Stimulated activated naive CD4-positive, alpha-beta T cell treated with Interleukin-2 at 50 U/mL for 16 hours (primary cell): Measurements from ENCODE around the gene SNTB2.
"Not testable (repeated sequence)": the region's sequence is repeated elsewhere in the genome, so short reads cannot be mapped to it uniquely, and the experiment has no call there.

Source experiments
- DNase-seq: peaks from one replicate; lab custom pipeline; 2025; lab: John Stamatoyannopoulos, UW

Gene SNTB2

GRCh38 chr16:69236319-69236718 is 49.4 kb downstream of the SNTB2 start:
- DNase-seq, result no peak

GRCh38 chr16:69237296-69237695 is 50.3 kb downstream of the SNTB2 start:
- DNase-seq, result no peak

GRCh38 chr16:69239851-69240250 is 52.9 kb downstream of the SNTB2 start:
- no peak for DNase-seq

- DNase-seq, result no peak
Measured at GRCh38 chr16:69240331-69240730, 53.4 kb downstream of the SNTB2 start.

- no peak for DNase-seq
Measured at GRCh38 chr16:69241926-69242325, 55.0 kb downstream of the SNTB2 start.

GRCh38 chr16:69243479-69243878 is 56.5 kb downstream of the SNTB2 start:
- DNase-seq, result no peak

GRCh38 chr16:69244336-69244735 is 57.4 kb downstream of the SNTB2 start:
- DNase-seq, result no peak

GRCh38 chr16:69250081-69250480 is 63.1 kb downstream of the SNTB2 start:
- DNase-seq, result no peak

GRCh38 chr16:69253870-69254341 is 66.9 kb downstream of the SNTB2 start:
- no peak for DNase-seq

- DNase-seq, result not testable (repeated sequence)
Measured at GRCh38 chr16:69259428-69259764, 72.4 kb downstream of the SNTB2 start.

GRCh38 chr16:69260019-69260418 is 73.1 kb downstream of the SNTB2 start:
- DNase-seq, result no peak

GRCh38 chr16:69260506-69260905 is 73.5 kb downstream of the SNTB2 start:
- DNase-seq, result no peak

- DNase-seq, result no peak
Measured at GRCh38 chr16:69266334-69267063, 79.5 kb downstream of the SNTB2 start.

- no peak for DNase-seq
Measured at GRCh38 chr16:69267633-69268032, 80.7 kb downstream of the SNTB2 start.

GRCh38 chr16:69270395-69270794 is 83.4 kb downstream of the SNTB2 start:
- no peak for DNase-seq

- no peak for DNase-seq
Measured at GRCh38 chr16:69270831-69271230, 83.9 kb downstream of the SNTB2 start.

- DNase-seq, result no peak
Measured at GRCh38 chr16:69273009-69273408, 86.0 kb downstream of the SNTB2 start.

- no peak for DNase-seq
Measured at GRCh38 chr16:69274699-69275235, 87.8 kb downstream of the SNTB2 start.

- no peak for DNase-seq
Measured at GRCh38 chr16:69276148-69277115, 89.5 kb downstream of the SNTB2 start.

- no peak for DNase-seq
Measured at GRCh38 chr16:69277413-69277812, 90.4 kb downstream of the SNTB2 start.

- no peak for DNase-seq
Measured at GRCh38 chr16:69283851-69284250, 96.9 kb downstream of the SNTB2 start.

- DNase-seq, result no peak
Measured at GRCh38 chr16:69285240-69285639, 98.3 kb downstream of the SNTB2 start.
